GM21723 (cell line): ENCODE measurements around the gene ACP1.

ENCODE experiments used
- ATAC-seq: cut with Tn5 transposase; IDR thresholded peaks from one replicate; pipeline ENCODE4 v1.9.1; 2021; ENCODE audit warnings: mild to moderate bottlenecking, moderate library complexity; ENCODE audit not compliant: unreplicated experiment

ACP1 gene

GRCh38 chr2:254241-254640 lies 10.5 kb upstream of the ACP1 start:
- no peak for ATAC-seq

GRCh38 chr2:255195-255594 lies 9.6 kb upstream of the ACP1 start:
- no peak for ATAC-seq

GRCh38 chr2:256094-256493 lies 8.7 kb upstream of the ACP1 start:
- ATAC-seq, result no peak

DNA sequence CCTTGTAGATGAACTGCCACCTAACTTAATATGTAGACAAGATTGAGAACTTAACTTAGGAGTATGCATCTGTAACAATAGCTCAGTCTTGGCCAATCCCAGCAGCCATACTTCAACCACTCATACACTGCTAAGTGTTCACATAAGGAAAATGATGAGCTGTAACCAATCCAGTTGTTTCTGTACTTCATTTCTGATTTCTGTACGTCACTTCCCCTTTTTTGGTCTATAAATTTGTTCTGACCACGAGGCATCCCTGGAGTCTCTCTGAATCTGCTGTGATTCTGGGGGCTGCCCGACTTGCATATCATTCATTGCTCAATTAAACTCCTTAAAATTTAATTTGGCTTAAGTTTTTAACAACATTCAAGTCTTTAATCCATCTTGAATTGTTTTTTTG lies 7.3 kb upstream of the ACP1 start:
- ATAC-seq, result no peak

- ATAC-seq, result no peak
These were observed 6.9 kb upstream of the ACP1 start for GRCh38 chr2:257842-258241.

DNA sequence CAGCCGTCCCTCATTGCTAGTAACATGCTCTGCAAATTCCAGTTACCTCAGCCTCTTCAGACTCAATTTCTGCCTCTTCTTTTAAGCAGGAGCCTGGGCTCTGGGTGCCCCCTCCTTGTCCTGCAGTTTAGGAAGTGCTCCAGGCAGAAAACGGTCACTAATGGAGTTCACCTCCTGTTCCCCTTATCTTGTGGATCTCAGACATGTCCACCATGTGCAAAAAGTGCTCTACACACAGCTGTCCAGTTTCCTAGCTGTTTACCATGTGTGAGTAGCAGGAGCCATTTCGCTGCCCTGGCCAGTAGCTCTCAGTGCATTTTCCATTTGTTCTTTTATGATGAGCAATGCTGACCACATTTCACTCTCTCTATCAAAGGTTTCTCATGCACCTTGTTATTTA lies 5.8 kb upstream of the ACP1 start:
- ATAC-seq, result no peak

GRCh38 chr2:259789-260331 lies 4.9 kb upstream of the ACP1 start:
- ATAC-seq, result no peak

DNA sequence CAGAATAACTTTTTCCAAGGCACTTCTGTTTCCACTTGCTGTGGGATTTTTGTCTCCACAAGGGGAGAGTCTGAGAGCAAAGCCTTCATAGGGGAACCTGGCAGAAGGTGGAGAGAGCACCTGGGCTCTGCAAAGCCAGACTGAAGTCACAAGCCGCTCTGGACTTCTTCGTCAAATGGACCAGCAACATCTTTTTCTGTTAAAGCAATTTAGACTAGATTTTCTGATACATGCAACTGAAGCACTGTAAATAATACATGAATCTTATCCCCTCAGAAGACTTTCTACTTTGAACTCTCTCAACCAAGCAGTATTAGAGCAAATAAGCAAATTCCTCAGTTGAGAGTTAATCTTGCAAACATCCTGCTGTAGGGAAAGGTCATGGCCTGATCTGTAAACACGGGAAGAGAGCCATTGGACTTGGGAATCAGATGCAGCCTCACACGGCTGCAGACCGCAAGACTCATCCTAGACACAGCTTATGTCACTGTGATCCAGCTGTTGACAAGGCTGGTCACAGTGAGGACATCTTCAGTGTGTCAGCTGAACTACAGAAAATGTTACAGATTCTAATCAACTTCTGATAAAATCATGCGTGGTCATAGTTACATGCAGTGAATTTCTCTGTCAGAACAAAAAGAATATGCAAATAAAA lies 4.1 kb upstream of the ACP1 start:
- ATAC-seq, result no peak

DNA sequence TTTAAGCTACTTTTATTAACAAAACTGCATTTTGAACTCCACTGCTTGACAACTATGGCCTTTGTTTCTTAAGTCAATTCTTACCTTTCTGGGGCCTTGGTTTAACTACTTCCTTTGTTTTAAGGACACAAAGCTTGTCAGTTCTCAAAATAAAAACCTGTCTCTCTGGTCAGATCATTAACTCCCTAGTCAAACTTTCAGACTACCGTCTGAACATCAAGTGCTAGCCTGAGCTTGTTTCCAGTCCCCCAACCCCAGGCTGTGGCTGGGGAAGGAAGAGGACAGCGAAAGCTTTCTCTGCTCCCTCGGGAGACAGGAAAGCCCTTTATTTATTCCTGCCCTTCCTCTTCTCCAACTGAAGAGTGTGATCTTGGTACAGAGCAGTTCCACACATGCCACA lies 2.6 kb upstream of the ACP1 start:
- no peak for ATAC-seq

- no peak for ATAC-seq
These were observed 1.6 kb upstream of the ACP1 start for GRCh38 chr2:263022-263738.

- ATAC-seq, result peak; percentile 37
These were observed 814 bp upstream of the ACP1 start, which contains the start of gene SH3YL1 for GRCh38 chr2:263774-264492. TSS of gene SH3YL1 (minus strand) at chr2:264032. CDS start at chr2:263984, 48 bp downstream.

- no peak for ATAC-seq
These were observed 3.6 kb downstream of the ACP1 start for GRCh38 chr2:268323-268722.

- no peak for ATAC-seq
These were observed 4.7 kb downstream of the ACP1 start for GRCh38 chr2:269356-270030.

DNA sequence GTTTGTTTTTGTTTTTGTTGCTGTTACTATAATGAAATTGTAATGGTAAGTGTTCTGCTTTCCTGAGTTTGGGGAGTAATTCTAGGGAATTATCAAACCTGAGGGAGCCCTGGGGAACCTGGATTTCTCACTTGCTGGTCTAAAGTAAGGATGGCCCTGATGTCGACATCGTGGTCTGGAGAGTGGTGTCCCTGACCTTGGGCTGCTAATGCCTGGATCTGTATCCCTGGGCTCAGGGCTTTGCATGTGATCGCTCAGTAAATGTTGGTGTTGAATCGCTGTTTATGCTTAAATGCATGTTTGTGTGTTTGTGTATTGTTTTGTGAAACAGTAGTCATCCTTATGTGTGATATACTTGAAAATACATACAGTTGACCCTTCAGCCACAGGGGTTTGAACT lies 6.1 kb downstream of the ACP1 start:
- no peak for ATAC-seq

DNA sequence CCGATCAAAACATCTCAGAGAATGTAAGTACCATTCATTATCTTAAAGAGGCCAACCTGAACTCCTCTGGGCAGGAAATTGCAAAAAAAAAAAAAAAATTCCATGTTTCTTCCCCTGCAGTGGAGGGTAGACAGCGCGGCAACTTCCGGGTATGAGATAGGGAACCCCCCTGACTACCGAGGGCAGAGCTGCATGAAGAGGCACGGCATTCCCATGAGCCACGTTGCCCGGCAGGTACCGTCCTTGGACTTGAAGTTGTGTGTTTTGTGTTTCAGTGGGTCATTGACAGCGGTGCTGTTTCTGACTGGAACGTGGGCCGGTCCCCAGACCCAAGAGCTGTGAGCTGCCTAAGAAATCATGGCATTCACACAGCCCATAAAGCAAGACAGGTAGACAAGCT lies 7.2 kb downstream of the ACP1 start:
- no peak for ATAC-seq

- ATAC-seq, result no peak
These were observed 8.6 kb downstream of the ACP1 start for GRCh38 chr2:273333-273732.

- ATAC-seq, result no peak
These were observed 9.8 kb downstream of the ACP1 start for GRCh38 chr2:274503-274902.

GRCh38 chr2:275466-275865 lies 10.7 kb downstream of the ACP1 start:
- peak; percentile 98 for ATAC-seq

DNA sequence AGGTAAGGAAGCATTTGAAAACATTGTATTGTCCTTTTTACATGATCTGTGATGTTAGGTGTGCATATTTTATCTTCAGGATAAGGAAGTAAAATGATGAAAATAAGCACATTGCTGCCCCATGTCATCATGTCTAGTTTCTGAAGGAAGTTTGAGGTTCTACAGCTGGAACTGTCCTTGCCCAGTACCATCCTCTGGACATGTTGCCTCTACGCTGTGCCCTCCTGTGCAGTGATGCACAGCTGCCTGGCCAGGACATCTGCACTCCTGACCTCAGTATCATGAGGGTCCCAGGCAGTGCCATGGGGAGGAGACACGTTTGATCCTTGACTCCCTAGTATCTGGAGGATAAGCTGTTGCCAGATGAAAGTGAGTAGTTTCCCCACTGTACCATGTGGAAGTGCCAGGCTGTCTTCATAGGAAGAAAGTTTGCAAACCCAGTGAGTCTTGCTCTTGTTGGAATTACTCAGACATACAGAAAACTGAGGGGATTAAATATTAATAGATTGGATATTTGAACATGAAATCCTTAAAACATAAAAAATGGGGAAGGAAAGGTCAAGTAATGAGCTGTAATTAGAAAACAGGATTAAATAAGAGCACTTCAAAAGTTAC lies 13.7 kb downstream of the ACP1 start:
- ATAC-seq, result no peak

GRCh38 chr2:278927-279320 lies 14.2 kb downstream of the ACP1 start:
- no peak for ATAC-seq

DNA sequence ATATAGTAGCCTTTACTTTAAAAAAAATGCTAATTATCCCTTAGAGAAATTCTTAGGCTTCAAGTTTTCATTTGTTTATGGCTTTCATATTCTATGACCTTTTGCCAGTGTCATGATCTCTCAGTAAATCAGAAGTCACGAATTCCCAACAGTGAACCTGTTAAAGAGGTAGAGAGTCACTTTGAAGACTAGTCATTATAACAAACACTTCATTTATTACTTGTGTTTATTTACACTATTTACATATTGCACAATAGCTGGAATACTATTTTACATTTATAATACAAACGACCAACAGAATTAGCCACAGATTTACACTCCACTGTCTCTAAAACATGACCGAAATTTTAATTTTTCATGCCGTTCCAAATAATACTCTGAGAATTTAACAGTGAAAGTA lies 14.6 kb downstream of the ACP1 start:
- ATAC-seq, result no peak
